Lung (tissue), 12 donors: Measurements from ENCODE around the gene RAP1GAP2. TPM values are rescaled to one million over a fixed set of nuclear protein-coding genes. Genes with fewer than 3 reads are reported as not detected.
"Not testable (repeated sequence)": the region's sequence is repeated elsewhere in the genome, so short reads cannot be mapped to it uniquely, and the experiment has no call there.

Source experiments
- ATAC-seq: fragments of 200-7000 bp; cut with Tn5 transposase; one replicate; pipeline ENCODE4 v1.9.1; 2020; ENCODE audit warnings: moderate number of reproducible peaks; ENCODE audit not compliant: insufficient read depth, low FRiP score
- DNase-seq, 3 donors: peaks; one replicate each; pipeline ENCODE4 v3.0.0-alpha.2; 2013 to 2017
- H3K27ac ChIP-seq, 2 donors: one replicate each; pipeline ENCODE4 v1.5.1; 2013; ENCODE audit warnings: mild to moderate bottlenecking in 2 of 2, moderate library complexity in 2 of 2, control low read depth in 1 of 2, inconsistent platforms in 1 of 2, low read depth in 1 of 2, low read length in 1 of 2
- H3K27me3 ChIP-seq, 3 donors: one replicate each; pipeline ENCODE4 v1.5.1; 2013; ENCODE audit warnings: low read length in 2 of 3; ENCODE audit not compliant: control insufficient read depth in 3 of 3, insufficient read depth in 3 of 3
- H3K36me3 ChIP-seq, 4 donors: one replicate each; pipeline ENCODE4 v1.5.1; 2013; ENCODE audit warnings: low read length in 4 of 4, mild to moderate bottlenecking in 1 of 4, moderate library complexity in 1 of 4; ENCODE audit not compliant: control insufficient read depth in 4 of 4, insufficient read depth in 4 of 4
- H3K4me1 ChIP-seq, 5 donors: one replicate each; pipeline ENCODE4 v1.5.1; 2013; ENCODE audit warnings: low read length in 5 of 5, mild to moderate bottlenecking in 2 of 5, moderate library complexity in 1 of 5; ENCODE audit not compliant: control insufficient read depth in 5 of 5, insufficient read depth in 5 of 5
- H3K4me3 ChIP-seq: one replicate; pipeline ENCODE4 v1.5.1; 2013; ENCODE audit warnings: mild to moderate bottlenecking, control low read depth, moderate library complexity
- H3K9ac ChIP-seq, 2 donors: one replicate each; pipeline ENCODE4 v1.5.1; 2013; ENCODE audit warnings: low read length in 2 of 2, control low read depth in 1 of 2; ENCODE audit not compliant: insufficient read depth in 1 of 2
- H3K9me3 ChIP-seq, 4 donors: one replicate each; pipeline ENCODE4 v1.5.1; 2013; ENCODE audit warnings: low read length in 3 of 4, mild to moderate bottlenecking in 1 of 4, moderate library complexity in 1 of 4; ENCODE audit not compliant: control insufficient read depth in 4 of 4, insufficient read depth in 3 of 4
- WGBS, 2 donors: extraction: QIAGEN DNeasy Blood & Tissue Kit; methylation state at CpG; one replicate each; pipeline ENCODE4 v1.1.7; 2013; 5-methylcytosine and 5-hydroxymethylcytosine counted together
- polyA plus RNA-seq, 2 donors: library from polyadenylated mRNA; stranded (reverse); fragments of 200-250 nt; gene quantifications; one replicate each; pipeline ENCODE4 v1.2.1, GENCODE V29; 2013
- total RNA-seq, 2 donors: library from RNA; depleted of rRNA in 1 of 2; stranded (reverse); fragments of >200 nt in 1 of 2; gene quantifications; one replicate each; pipeline ENCODE4 v1.2.1, GENCODE V29; 2014 to 2021
- TF ChIP-seq, protein P1 (sequence below): IDR thresholded peaks from 2 replicates; pipeline ENCODE4 v1.5.1; 2012; ENCODE audit warnings: mild to moderate bottlenecking; ENCODE audit errors: control extremely low read depth, extremely low read depth
- donor health status: control.
- donor health status: control.
- donor health status: Bipolar disorder and iron deficiency.
- donor health status: healthy.
- donor health status: DM: yes; HTN: yes; CAD: no.

Gene RAP1GAP2
- total and polyA plus RNA-seq, 4 donors = 5.3 to 16.7 (median 6.0) TPM

GRCh38 chr17:3049705-3050295 is 253.6 kb downstream of the RAP1GAP2 start:
- 90 to 96% methylated on average over 8 of the region's 8 CpGs for WGBS, 2 donors
- ATAC-seq = no peak

GRCh38 chr17:3054868-3055267 is 258.6 kb downstream of the RAP1GAP2 start:
- not testable (repeated sequence) for H3K36me3 ChIP-seq, H3K9me3 ChIP-seq, H3K9ac ChIP-seq, DNase-seq, H3K4me3 ChIP-seq, ATAC-seq, H3K27ac ChIP-seq, H3K27me3 ChIP-seq, H3K4me1 ChIP-seq
- WGBS, 2 donors = 94 to 100% methylated on average over 1 of the region's 2 CpGs

More at GRCh38 chr17:3049705-3050295, 253.6 kb downstream of the RAP1GAP2 start:
- no peak for DNase-seq
- Histone ChIP-seq H3K4me1 (peaks cover 0 to 5% (median 0%) of the 10 kb centered on the region in 5 donors), H3K27ac (no peak overlapping the region), H3K27me3 (no peaks in the 10 kb centered on the region), H3K9me3 (no peaks in the 10 kb centered on the region), H3K4me3 (no peak overlapping the region), H3K36me3 (no peaks in the 10 kb centered on the region), H3K9ac (no peak overlapping the region)
- TF ChIP-seq, protein P1, sequence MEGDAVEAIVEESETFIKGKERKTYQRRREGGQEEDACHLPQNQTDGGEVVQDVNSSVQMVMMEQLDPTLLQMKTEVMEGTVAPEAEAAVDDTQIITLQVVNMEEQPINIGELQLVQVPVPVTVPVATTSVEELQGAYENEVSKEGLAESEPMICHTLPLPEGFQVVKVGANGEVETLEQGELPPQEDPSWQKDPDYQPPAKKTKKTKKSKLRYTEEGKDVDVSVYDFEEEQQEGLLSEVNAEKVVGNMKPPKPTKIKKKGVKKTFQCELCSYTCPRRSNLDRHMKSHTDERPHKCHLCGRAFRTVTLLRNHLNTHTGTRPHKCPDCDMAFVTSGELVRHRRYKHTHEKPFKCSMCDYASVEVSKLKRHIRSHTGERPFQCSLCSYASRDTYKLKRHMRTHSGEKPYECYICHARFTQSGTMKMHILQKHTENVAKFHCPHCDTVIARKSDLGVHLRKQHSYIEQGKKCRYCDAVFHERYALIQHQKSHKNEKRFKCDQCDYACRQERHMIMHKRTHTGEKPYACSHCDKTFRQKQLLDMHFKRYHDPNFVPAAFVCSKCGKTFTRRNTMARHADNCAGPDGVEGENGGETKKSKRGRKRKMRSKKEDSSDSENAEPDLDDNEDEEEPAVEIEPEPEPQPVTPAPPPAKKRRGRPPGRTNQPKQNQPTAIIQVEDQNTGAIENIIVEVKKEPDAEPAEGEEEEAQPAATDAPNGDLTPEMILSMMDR = no peak

DNA sequence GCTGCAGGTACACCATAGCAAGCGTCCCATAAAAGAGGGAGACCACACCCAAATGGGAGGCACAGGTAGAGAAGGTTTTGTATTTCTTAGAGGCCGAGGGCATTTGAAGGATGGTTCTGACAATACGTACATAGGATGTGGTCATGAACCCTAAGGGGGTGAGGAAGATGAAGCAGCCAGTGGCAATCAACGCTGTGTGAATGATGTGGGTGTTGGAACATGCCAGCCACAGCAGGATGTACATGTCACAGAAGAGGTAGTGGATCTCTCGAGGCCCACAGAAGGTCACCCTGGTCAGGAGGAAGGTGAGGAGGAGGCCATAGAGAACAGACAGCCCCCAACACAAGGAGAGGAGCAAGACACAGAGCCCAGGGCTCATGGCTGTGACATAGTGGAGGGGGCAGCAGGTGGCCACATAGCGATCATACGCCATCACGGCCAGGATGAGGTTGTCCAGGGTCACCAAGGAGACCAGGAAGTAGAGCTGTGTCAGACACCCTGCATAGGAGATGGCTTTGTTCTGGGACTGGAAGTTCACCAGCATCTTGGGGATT is 266.7 kb downstream of the RAP1GAP2 start:
- H3K27ac ChIP-seq, H3K9ac ChIP-seq, H3K9me3 ChIP-seq, H3K27me3 ChIP-seq, DNase-seq, ATAC-seq, H3K36me3 ChIP-seq, H3K4me3 ChIP-seq, H3K4me1 ChIP-seq: not testable (repeated sequence)
- WGBS, 2 donors = 83 to 87% methylated on average over 8 of the region's 8 CpGs

DNA sequence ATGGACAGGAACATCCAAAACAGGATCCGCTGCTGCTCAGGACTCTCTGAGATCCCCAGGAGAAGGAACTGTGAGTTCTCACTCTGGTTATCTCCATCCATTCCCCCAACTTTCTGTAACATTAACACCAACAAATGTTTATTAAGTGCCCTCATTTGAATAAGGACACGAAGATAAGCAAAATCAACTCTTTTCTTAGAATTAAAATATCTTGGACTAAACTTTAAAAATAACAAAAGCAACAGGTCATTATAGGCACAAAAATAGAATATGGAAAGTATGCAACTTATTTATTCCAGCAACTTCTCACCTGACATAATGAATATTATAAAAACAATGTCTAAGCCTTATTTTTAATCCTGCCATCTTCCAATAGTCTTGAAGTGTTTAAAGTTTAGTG is 267.3 kb downstream of the RAP1GAP2 start, which contains the start of gene OR1D5:
TSS of gene OR1D5 (minus strand) at position 101 of the 400 bp plus-strand sequence. CDS start at position 101, 0 bp downstream.
- H3K27me3 ChIP-seq, H3K4me3 ChIP-seq, H3K9ac ChIP-seq, ATAC-seq, H3K27ac ChIP-seq, DNase-seq, H3K4me1 ChIP-seq, H3K36me3 ChIP-seq, H3K9me3 ChIP-seq: not testable (repeated sequence)
- 61 to 100% methylated on average over 1 of the region's 2 CpGs for WGBS, 2 donors

- H3K9ac ChIP-seq, H3K4me1 ChIP-seq, H3K9me3 ChIP-seq, H3K4me3 ChIP-seq, H3K36me3 ChIP-seq, H3K27ac ChIP-seq, H3K27me3 ChIP-seq: not testable (repeated sequence)
- no CpG with 5 or more reads among the region's 1 CpG for WGBS, 2 donors
- DNase-seq (peak in 2 of 3 donors; percentile 40 to 57), ATAC-seq (peak; percentile 62)
These were observed 269.0 kb downstream of the RAP1GAP2 start for GRCh38 chr17:3065192-3065591.

DNA sequence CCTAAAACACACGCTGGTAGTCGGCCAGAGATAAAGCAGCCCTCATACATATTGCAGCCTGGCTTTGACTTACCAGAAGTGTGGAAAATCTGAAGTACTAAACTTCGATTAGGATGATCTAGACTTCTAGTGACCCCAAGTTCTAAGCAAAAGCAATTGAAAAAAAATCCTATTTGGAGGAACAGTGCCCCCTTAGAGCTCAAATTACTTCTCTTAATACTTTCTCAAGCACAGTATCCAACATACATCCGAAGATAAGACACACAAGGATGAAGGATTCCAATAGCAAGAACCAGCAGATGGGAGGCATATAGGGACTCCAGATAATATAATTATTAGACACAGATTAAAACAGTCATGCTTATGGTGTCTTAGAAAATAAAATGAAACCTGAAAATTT is 277.6 kb downstream of the RAP1GAP2 start:
- not testable (repeated sequence) for H3K9ac ChIP-seq, H3K4me1 ChIP-seq, DNase-seq, H3K27me3 ChIP-seq, H3K4me3 ChIP-seq, H3K36me3 ChIP-seq, H3K27ac ChIP-seq, ATAC-seq, H3K9me3 ChIP-seq
- 81 to 87% methylated on average over 4 of the region's 4 CpGs for WGBS, 2 donors
